ENCODE data around the gene PAPPA2. TPM values are rescaled to one million over a fixed set of nuclear protein-coding genes. Genes with fewer than 3 reads are reported as not detected.

The PAPPA2 gene
- total RNA-seq, 1 donor from 2014 or later = 0.41 TPM

DNA sequence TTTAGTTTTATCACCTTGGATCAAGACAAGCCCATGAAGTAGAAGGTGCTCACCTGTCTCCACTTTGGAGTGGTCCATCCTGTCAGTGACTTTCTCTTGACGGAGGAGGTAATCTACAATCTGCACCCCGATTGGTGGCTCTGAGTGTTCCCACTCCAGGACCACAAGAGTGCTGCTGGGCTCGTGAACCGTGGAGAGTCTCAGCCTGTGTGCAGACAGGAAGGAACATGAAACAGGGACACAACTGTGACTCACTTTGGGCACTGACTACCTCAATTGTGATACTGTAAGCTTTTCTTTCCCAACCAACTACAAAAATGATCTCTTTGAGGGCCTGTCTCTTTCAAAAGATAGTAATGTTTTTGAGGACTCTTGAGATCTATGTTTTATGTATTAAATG is 421.3 kb downstream of the PAPPA2 start:
- no peak for DNase-seq
- no peak overlapping the region for H3K4me3 ChIP-seq
- H3K36me3 ChIP-seq = no peaks in the 10 kb centered on the region
- TF ChIP-seq CTCF (IDR thresholded peaks at IDR 0.05; ENCODE audit: borderline replicate concordance) = no peak
- no peak overlapping the region for H3K27ac ChIP-seq (replicated peaks)
- peaks cover 14% of the 10 kb centered on the region for H3K4me1 ChIP-seq
- no peaks in the 10 kb centered on the region for H3K9me3 ChIP-seq (replicated peaks)
- intact Hi-C loops (cut with micrococcal nuclease) = loop anchor here (5.0 kb wide), 1 partner anchor 327 kb away; no protein-coding TSS in a partner anchor
- H3K27me3 ChIP-seq (ENCODE audit: low read depth) = no peaks in the 10 kb centered on the region

DNA sequence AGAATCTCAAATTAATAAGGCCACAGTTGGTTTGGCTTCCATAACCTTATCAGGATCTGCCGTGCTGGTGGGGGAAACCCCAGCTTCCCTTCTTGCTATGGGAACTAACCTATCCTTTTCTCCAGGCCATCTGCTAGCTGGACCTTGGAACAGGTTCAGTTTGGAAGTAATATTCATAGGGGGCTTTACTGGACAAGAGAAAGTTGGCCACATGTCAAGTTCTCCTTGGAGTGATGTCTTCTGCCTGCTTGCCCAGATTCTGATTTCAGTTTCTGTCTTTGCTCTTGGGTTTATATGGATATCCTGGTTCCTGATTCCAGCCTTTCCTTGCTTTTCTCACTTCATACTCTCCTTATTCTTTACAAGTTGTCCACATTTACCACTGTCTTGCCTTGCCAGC is 421.9 kb downstream of the PAPPA2 start:
- H3K27ac ChIP-seq (replicated peaks) = no peak overlapping the region
- no peak overlapping the region for H3K4me3 ChIP-seq
- TF ChIP-seq CTCF (IDR thresholded peaks at IDR 0.05; ENCODE audit: borderline replicate concordance) = no peak
- H3K4me1 ChIP-seq = peaks cover 14% of the 10 kb centered on the region
- intact Hi-C loops (cut with micrococcal nuclease) = loop anchor here (5.0 kb wide), 1 partner anchor 328 kb away; no protein-coding TSS in a partner anchor
- H3K27me3 ChIP-seq (ENCODE audit: low read depth) = peaks cover 5% of the 10 kb centered on the region
- H3K9me3 ChIP-seq (replicated peaks) = no peaks in the 10 kb centered on the region
- no peaks in the 10 kb centered on the region for H3K36me3 ChIP-seq
- no peak for DNase-seq

DNA sequence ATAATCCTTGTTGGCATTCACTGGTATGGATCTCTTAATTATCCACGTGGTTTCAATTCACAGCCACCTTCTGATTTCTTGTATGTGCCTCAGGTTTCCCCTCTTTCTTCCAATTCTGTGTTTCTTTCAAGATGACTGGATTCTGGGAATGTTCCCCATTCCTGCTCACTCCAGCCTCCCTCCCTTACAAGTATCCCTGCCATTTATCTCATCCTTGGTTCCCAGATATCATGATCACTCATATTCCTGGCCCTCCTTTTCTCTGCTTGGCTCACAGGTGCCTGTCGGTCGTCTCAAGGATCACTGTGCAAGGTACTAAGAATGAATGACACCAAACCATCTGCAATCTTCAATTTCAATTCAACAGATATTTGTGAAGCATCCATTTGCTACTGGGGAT is 422.4 kb downstream of the PAPPA2 start:
- DNase-seq = no peak
- Histone ChIP-seq H3K4me1 (peaks cover 14% of the 10 kb centered on the region), H3K9me3 (replicated peaks) (no peaks in the 10 kb centered on the region), H3K27ac (replicated peaks) (no peak overlapping the region), H3K36me3 (no peaks in the 10 kb centered on the region), H3K4me3 (no peak overlapping the region), H3K27me3 (ENCODE audit: low read depth) (peaks cover 7% of the 10 kb centered on the region)
- no peak for TF ChIP-seq CTCF (IDR thresholded peaks at IDR 0.05; ENCODE audit: borderline replicate concordance)
- intact Hi-C loops (cut with micrococcal nuclease) = no loop called here

- no peaks in the 10 kb centered on the region for H3K9me3 ChIP-seq (replicated peaks)
- H3K27me3 ChIP-seq (ENCODE audit: low read depth) = peaks cover 7% of the 10 kb centered on the region
- no peak overlapping the region for H3K27ac ChIP-seq (replicated peaks)
- peaks cover 14% of the 10 kb centered on the region for H3K4me1 ChIP-seq
- no peak for TF ChIP-seq CTCF (IDR thresholded peaks at IDR 0.05; ENCODE audit: borderline replicate concordance)
- H3K4me3 ChIP-seq = no peak overlapping the region
- H3K36me3 ChIP-seq = no peaks in the 10 kb centered on the region
- intact Hi-C loops (cut with micrococcal nuclease) = no loop called here
- DNase-seq = no peak
Measured at GRCh38 chr1:176885751-176886150, 422.8 kb downstream of the PAPPA2 start.

GRCh38 chr1:176888471-176889032 is 425.6 kb downstream of the PAPPA2 start:
- Histone ChIP-seq H3K4me1 (peaks cover 18% of the 10 kb centered on the region), H3K9me3 (replicated peaks) (no peaks in the 10 kb centered on the region), H3K36me3 (no peaks in the 10 kb centered on the region), H3K4me3 (no peak overlapping the region), H3K27me3 (ENCODE audit: low read depth) (peaks cover 7% of the 10 kb centered on the region), H3K27ac (replicated peaks) (peak overlapping the region; percentile 17)
- no peak for DNase-seq
- TF ChIP-seq CTCF (IDR thresholded peaks at IDR 0.05; ENCODE audit: borderline replicate concordance) = no peak
- intact Hi-C loops (cut with micrococcal nuclease) = no loop called here

Measured in left ventricle myocardium inferior (tissue), 1 donor.